GM12875 (cell line): ENCODE results near the gene LCLAT1.
"Not testable (repeated sequence)": the region's sequence is repeated elsewhere in the genome, so short reads cannot be mapped to it uniquely, and the experiment has no call there.

Source experiments
- H3K4me3 ChIP-seq: one replicate; pipeline ENCODE4 v1.5.1; 2011; ENCODE audit warnings: low read depth, low read length, control low read depth
- CTCF ChIP-seq: IDR thresholded peaks from 2 replicates; pipeline ENCODE4 v1.5.1; 2011; ENCODE audit warnings: low read depth, mild to moderate bottlenecking, control low read depth, inconsistent platforms, low read length, moderate library complexity, borderline replicate concordance; ENCODE audit not compliant: insufficient read depth

The LCLAT1 gene

GRCh38 chr2:30486655-30487054 is 39.6 kb downstream of the LCLAT1 start:
- no peak overlapping the region for H3K4me3 ChIP-seq
- TF ChIP-seq CTCF, result no peak

- no peak for TF ChIP-seq CTCF
- no peak overlapping the region for H3K4me3 ChIP-seq
Observed at GRCh38 chr2:30487603-30488002, 40.6 kb downstream of the LCLAT1 start.

GRCh38 chr2:30488012-30488659 is 41.1 kb downstream of the LCLAT1 start:
- TF ChIP-seq CTCF, result no peak

GRCh38 chr2:30491225-30491624 is 44.2 kb downstream of the LCLAT1 start:
- no peak overlapping the region for H3K4me3 ChIP-seq
- no peak for TF ChIP-seq CTCF

More at GRCh38 chr2:30488012-30488659, 41.1 kb downstream of the LCLAT1 start:
- H3K4me3 ChIP-seq, result no peak overlapping the region

- H3K4me3 ChIP-seq, result no peak overlapping the region
- TF ChIP-seq CTCF, result no peak
Observed at GRCh38 chr2:30492185-30492584, 45.1 kb downstream of the LCLAT1 start.

GRCh38 chr2:30492619-30493018 is 45.6 kb downstream of the LCLAT1 start:
- TF ChIP-seq CTCF, result no peak
- H3K4me3 ChIP-seq, result no peak overlapping the region

- TF ChIP-seq CTCF, result no peak
- H3K4me3 ChIP-seq, result no peak overlapping the region
Observed at GRCh38 chr2:30493440-30493839, 46.4 kb downstream of the LCLAT1 start.

- H3K4me3 ChIP-seq, result not testable (repeated sequence)
Observed at GRCh38 chr2:30495896-30496295, 48.9 kb downstream of the LCLAT1 start.
